Osteocyte (in vitro differentiated cells): ENCODE data around the gene IFNLR1. TPM values are rescaled to one million over a fixed set of nuclear protein-coding genes. Genes with fewer than 3 reads are reported as not detected.

Experiments
- DNase-seq: peaks from one replicate; pipeline ENCODE4 v3.0.0; 2021; ENCODE audit warnings: mixed read lengths; ENCODE audit not compliant: unreplicated experiment; ENCODE audit errors: extremely low spot score
- H3K27ac Mint-ChIP-seq: one replicate; pipeline ENCODE4 v1.8.0; 2021; ENCODE audit warnings: mild to moderate bottlenecking, mixed read lengths; ENCODE audit not compliant: unreplicated experiment
- H3K27me3 Mint-ChIP-seq: one replicate; pipeline ENCODE4 v1.8.0; 2021; ENCODE audit warnings: mixed read lengths; ENCODE audit not compliant: unreplicated experiment
- H3K36me3 Mint-ChIP-seq: one replicate; pipeline ENCODE4 v1.8.0; 2021; ENCODE audit warnings: mixed read lengths; ENCODE audit not compliant: unreplicated experiment
- H3K4me1 Mint-ChIP-seq: one replicate; pipeline ENCODE4 v1.8.0; 2021; ENCODE audit warnings: mixed read lengths; ENCODE audit not compliant: unreplicated experiment
- H3K4me3 Mint-ChIP-seq: one replicate; pipeline ENCODE4 v1.8.0; 2021; ENCODE audit warnings: mild to moderate bottlenecking, moderate library complexity, mixed read lengths; ENCODE audit not compliant: unreplicated experiment
- H3K9me3 Mint-ChIP-seq: one replicate; pipeline ENCODE4 v1.8.0; 2021; ENCODE audit warnings: mixed read lengths; ENCODE audit not compliant: unreplicated experiment
- total RNA-seq: library from RNA; stranded (reverse); gene quantifications from 2 replicates; pipeline ENCODE4 v1.2.1, GENCODE V29; 2021
- TF ChIP-seq, protein P1 (sequence below): fragments of 200-600 bp; sonication (generic); IDR thresholded peaks from 2 replicates; pipeline ENCODE4 v1.5.0; 2021; ENCODE audit warnings: antibody characterized with exemption, mild to moderate bottlenecking, moderate library complexity

Gene IFNLR1
- total RNA-seq, 1 donor from 2014 or later = 0.16 TPM

DNA sequence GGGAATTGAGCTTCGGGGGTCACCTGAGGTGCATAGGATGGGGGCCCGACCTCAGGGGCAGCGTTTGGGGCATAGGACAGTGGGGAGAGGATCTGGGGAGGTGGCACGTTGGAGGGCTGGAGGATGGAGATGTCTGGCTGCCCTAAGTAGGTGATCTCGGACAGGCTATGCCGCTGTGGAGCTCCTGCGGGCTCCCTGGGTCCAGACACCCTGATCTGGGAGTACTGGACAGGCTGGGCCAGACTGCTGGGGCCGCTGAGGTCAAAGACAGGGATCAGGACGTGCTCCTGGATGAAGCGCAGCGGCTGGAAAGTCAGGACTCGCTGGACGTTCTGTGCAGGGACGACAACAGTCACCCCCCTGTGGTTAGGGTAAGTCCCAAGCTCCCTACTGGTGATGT lies 65.7 kb downstream of the IFNLR1 start:
- Mint-ChIP-seq H3K4me3 (no peak overlapping the region), H3K27me3 (no peaks in the 10 kb centered on the region), H3K27ac (no peak overlapping the region), H3K4me1 (peaks cover 22% of the 10 kb centered on the region), H3K36me3 (no peaks in the 10 kb centered on the region), H3K9me3 (no peaks in the 10 kb centered on the region)
- no peak for DNase-seq
- TF ChIP-seq, protein P1, sequence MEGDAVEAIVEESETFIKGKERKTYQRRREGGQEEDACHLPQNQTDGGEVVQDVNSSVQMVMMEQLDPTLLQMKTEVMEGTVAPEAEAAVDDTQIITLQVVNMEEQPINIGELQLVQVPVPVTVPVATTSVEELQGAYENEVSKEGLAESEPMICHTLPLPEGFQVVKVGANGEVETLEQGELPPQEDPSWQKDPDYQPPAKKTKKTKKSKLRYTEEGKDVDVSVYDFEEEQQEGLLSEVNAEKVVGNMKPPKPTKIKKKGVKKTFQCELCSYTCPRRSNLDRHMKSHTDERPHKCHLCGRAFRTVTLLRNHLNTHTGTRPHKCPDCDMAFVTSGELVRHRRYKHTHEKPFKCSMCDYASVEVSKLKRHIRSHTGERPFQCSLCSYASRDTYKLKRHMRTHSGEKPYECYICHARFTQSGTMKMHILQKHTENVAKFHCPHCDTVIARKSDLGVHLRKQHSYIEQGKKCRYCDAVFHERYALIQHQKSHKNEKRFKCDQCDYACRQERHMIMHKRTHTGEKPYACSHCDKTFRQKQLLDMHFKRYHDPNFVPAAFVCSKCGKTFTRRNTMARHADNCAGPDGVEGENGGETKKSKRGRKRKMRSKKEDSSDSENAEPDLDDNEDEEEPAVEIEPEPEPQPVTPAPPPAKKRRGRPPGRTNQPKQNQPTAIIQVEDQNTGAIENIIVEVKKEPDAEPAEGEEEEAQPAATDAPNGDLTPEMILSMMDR = no peak

DNA sequence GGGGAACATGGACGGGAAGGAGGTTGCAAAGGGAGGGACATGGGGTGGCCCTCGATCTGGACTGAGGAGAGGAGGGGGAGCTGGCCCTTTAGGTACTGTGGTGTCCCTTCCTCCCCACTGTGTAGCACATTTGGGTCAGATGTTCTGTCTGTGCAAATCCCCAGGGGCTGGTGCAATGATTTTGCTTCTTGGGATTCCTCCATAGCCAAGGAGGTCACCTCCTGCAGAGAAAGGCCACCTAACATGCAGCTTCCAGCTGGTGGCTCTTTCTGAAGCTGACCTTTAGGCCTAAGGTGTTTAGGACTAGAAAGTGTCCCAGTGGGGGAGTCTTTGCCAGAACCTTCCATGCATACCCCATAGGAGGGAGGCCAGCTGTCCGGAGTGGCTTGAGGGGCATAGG lies 66.1 kb downstream of the IFNLR1 start:
- H3K27ac Mint-ChIP-seq = no peak overlapping the region
- no peak for DNase-seq
- TF ChIP-seq, protein P1 = no peak
- peaks cover 22% of the 10 kb centered on the region for H3K4me1 Mint-ChIP-seq
- H3K36me3 Mint-ChIP-seq = no peaks in the 10 kb centered on the region
- no peak overlapping the region for H3K4me3 Mint-ChIP-seq
- H3K9me3 Mint-ChIP-seq = no peaks in the 10 kb centered on the region
- no peaks in the 10 kb centered on the region for H3K27me3 Mint-ChIP-seq

DNA sequence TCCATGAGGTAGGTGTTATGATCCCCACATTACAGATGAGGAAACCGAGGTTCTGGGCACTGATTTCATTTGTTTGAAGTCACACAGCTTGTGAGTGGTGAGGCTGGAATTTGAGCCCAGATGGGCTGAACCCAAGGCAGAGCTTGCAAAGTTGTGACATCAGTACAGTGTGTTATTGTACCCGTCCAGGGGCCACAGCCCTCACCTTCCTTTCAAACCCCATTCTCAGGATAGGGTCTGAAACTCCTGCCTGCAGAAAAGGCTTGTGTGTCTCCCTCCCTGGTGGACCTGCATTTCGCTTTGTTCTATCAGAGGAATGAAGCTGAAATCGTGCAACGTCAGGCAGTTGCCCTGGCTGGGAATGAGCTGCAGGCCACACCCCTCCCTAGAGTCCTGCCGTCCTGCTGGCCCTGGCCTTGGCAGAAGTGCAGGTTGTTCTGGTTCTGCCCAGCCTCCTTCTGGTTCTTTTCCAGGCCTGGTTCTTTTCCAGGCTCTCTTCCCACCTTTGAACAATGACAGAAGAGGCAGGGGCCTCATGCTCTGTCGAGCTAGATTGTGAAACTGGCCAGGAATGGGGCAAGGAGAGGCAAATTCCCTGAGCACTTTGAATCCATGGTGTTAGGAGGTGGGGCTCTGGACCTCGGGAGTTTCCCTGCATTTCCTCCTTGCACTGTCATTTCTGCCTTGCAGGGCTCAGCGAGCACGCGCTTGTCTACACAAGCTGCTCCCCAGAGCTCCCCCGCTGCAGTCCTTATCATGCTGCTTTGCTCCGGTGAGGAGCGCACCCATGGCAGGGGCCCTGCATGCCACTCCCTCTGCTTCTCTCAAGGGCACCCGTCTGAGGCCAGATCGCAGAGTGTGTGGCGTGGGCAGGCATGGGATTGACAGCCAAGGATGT lies 67.0 kb downstream of the IFNLR1 start:
- H3K4me1 Mint-ChIP-seq = peaks cover 22% of the 10 kb centered on the region
- TF ChIP-seq, protein P1 = no peak
- no peak overlapping the region for H3K4me3 Mint-ChIP-seq
- H3K27ac Mint-ChIP-seq = no peak overlapping the region
- no peaks in the 10 kb centered on the region for H3K36me3 Mint-ChIP-seq
- no peak for DNase-seq
- H3K27me3 Mint-ChIP-seq = no peaks in the 10 kb centered on the region
- no peaks in the 10 kb centered on the region for H3K9me3 Mint-ChIP-seq

DNA sequence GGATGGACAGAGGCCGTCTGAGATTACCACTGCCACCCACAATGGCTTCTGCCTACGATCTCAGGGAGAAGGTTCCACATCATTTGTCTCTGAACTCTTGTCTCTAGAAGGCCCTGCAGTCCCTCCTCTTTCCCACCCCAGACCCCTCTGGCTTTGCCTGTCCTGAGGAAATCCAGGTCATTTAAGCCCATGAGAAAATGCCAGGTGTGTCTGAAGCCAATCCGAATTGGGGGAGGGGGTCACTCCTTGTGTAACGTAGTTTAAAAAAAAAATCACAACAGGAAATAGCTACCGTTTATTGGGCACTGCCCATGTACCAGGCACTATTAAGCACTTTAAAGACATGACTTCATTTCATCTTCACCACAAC lies 67.6 kb downstream of the IFNLR1 start:
- H3K27ac Mint-ChIP-seq = no peak overlapping the region
- no peaks in the 10 kb centered on the region for H3K27me3 Mint-ChIP-seq
- peaks cover 22% of the 10 kb centered on the region for H3K4me1 Mint-ChIP-seq
- H3K4me3 Mint-ChIP-seq = no peak overlapping the region
- no peak for DNase-seq
- no peaks in the 10 kb centered on the region for H3K36me3 Mint-ChIP-seq
- TF ChIP-seq, protein P1 = no peak
- H3K9me3 Mint-ChIP-seq = no peaks in the 10 kb centered on the region

DNA sequence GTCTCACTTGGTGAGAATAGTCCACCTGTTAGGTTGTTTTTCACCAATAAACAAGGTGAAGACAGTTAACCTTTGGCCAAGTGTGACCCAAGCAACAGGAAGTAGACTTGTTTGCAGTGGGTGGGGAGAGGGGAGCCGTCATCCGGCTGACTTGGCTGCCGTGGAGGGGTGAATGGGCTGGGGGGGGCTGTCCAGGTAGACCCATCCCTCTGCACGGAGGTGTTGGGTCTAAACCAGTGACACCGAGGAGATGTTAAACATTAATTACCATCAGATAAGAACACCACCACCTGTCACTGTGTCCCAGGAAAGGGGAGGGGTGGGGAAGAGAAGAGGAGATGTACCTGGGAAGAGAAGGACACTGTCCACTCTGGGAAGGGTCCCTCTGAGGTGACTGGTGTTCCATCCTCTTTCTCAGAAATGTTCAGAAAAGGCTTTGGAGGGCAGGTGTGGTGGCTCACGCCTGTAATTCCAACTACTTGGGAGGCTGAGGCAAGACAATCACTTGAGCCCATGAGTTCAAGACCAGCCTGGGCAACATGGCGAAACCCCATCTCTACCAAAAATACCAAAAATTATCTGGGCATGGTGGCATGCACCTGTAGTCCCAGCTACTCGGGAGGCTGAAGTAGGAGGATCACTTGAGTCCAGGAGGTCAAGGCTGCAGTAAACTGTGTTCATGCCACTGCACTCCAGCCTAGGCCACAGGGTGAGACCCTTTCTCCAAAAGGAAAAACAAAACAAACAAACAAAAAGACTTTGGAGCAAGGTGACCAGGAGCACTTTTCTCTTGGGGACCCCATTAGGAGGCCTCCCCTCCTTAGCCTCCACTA lies 68.5 kb downstream of the IFNLR1 start:
- DNase-seq = no peak
- H3K36me3 Mint-ChIP-seq = no peaks in the 10 kb centered on the region
- H3K4me3 Mint-ChIP-seq = no peak overlapping the region
- TF ChIP-seq, protein P1 = no peak
- peaks cover 22% of the 10 kb centered on the region for H3K4me1 Mint-ChIP-seq
- H3K27ac Mint-ChIP-seq = no peak overlapping the region
- H3K27me3 Mint-ChIP-seq = peaks cover 3% of the 10 kb centered on the region
- no peaks in the 10 kb centered on the region for H3K9me3 Mint-ChIP-seq
